Tibial nerve (tissue), 4 donors: ENCODE results near the gene NIPAL3.

Experiments used
- EP300 ChIP-seq, 2 donors: sonication (generic); formaldehyde crosslinking; IDR thresholded peaks; one replicate each; pipeline ENCODE4 v1.6.1; 2017; ENCODE audit warnings: antibody characterized with exemption in 2 of 2, mild to moderate bottlenecking in 1 of 2
- POLR2A ChIP-seq, 2 donors: fragments of 450-650 bp; IDR thresholded peaks; one replicate each; pipeline ENCODE4 v1.6.1; 2017; ENCODE audit warnings: antibody characterized with exemption in 2 of 2, mild to moderate bottlenecking in 2 of 2, moderate library complexity in 2 of 2
- TF ChIP-seq, protein P1 (sequence below), 5 experiments: fragments of 200-600 bp in 3 of 5; fragments of 450-650 bp in 2 of 5; sonication (generic) in 3 of 5; IDR thresholded peaks; one replicate each; pipeline ENCODE4 v1.5.1; 2016 to 2019; ENCODE audit warnings: antibody characterized with exemption in 5 of 5, mild to moderate bottlenecking in 3 of 5, moderate library complexity in 2 of 5

DNA sequence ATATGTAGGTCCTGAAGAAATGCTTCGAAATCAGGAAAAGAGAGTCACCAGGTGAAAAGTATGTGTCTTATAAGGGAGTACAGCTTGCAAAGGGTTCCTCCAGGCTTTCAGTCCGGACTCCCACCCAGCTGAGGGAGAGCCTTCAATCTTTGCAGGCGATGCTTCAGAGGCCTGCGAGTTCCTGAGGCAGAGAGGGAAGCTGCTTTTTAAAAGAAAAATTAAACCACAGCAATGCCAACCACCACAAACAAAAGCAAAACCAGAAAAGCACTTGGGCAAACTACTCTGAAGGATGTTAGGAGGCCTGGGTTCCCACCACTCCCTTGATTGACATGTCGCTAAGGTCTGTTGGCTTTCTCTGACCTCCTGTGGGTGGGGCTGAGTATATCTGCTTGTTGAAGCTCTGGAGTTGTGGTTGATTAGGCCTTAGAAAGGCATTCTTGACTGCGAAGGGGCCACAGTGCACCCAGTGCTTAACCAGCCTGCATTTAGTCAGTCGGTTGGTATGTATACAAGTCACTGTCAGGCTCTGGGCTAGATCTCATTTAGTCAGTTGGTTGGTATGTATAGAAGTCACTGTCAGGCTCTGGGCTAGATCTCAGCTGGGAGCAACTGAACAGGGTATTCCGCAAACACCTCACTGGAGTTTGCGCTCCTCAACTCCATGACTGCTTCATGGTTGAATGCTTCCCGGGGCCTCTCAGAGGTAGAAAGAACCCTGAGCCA lies 1.2 kb downstream of the NIPAL3 start:
- TF ChIP-seq, protein P1, sequence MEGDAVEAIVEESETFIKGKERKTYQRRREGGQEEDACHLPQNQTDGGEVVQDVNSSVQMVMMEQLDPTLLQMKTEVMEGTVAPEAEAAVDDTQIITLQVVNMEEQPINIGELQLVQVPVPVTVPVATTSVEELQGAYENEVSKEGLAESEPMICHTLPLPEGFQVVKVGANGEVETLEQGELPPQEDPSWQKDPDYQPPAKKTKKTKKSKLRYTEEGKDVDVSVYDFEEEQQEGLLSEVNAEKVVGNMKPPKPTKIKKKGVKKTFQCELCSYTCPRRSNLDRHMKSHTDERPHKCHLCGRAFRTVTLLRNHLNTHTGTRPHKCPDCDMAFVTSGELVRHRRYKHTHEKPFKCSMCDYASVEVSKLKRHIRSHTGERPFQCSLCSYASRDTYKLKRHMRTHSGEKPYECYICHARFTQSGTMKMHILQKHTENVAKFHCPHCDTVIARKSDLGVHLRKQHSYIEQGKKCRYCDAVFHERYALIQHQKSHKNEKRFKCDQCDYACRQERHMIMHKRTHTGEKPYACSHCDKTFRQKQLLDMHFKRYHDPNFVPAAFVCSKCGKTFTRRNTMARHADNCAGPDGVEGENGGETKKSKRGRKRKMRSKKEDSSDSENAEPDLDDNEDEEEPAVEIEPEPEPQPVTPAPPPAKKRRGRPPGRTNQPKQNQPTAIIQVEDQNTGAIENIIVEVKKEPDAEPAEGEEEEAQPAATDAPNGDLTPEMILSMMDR (IDR thresholded peaks at IDR 0.05) = no peak
- no peak for TF ChIP-seq EP300 (IDR thresholded peaks at IDR 0.05)
- no peak for TF ChIP-seq POLR2A (IDR thresholded peaks at IDR 0.05)
